Stimulated activated naive B cell treated with anti-CD40 and anti-IgM and Interleukin-4, amounts not matched to agents 10 μg/mL and 1 μg/mL and 100 μg/mL, for 72 hours (primary cell): ENCODE data around the gene IL6ST.

Experiments used
- ATAC-seq, 2 donors: fragments of 150-1000 bp; cut with Tn5 transposase; replicated peaks; 2 replicates each; pipeline ENCODE4 v1.10.0; 2021; ENCODE audit warnings: moderate library complexity in 1 of 2
- DNase-seq: peaks from one replicate; pipeline ENCODE4 v3.0.0; 2021
- H3K27ac Mint-ChIP-seq: one replicate; pipeline ENCODE4 v1.8.0; 2022; ENCODE audit warnings: mild to moderate bottlenecking, mixed read lengths
- H3K27me3 Mint-ChIP-seq, 2 donors: one replicate each; pipeline ENCODE4 v1.8.0; 2022; ENCODE audit warnings: mixed read lengths in 2 of 2
- H3K36me3 Mint-ChIP-seq, 2 donors: one replicate each; pipeline ENCODE4 v1.8.0; 2022; ENCODE audit warnings: mixed read lengths in 2 of 2, mild to moderate bottlenecking in 1 of 2
- H3K4me1 Mint-ChIP-seq, 2 donors: one replicate each; pipeline ENCODE4 v1.8.0; 2022; ENCODE audit warnings: mixed read lengths in 2 of 2, mild to moderate bottlenecking in 1 of 2
- H3K4me3 Mint-ChIP-seq, 2 donors: one replicate each; pipeline ENCODE4 v1.8.0; 2022; ENCODE audit warnings: mild to moderate bottlenecking in 2 of 2, mixed read lengths in 2 of 2, moderate library complexity in 1 of 2
- H3K9me3 Mint-ChIP-seq, 2 donors: one replicate each; pipeline ENCODE4 v1.8.0; 2022; ENCODE audit warnings: mixed read lengths in 2 of 2, mild to moderate bottlenecking in 1 of 2

The IL6ST gene

DNA sequence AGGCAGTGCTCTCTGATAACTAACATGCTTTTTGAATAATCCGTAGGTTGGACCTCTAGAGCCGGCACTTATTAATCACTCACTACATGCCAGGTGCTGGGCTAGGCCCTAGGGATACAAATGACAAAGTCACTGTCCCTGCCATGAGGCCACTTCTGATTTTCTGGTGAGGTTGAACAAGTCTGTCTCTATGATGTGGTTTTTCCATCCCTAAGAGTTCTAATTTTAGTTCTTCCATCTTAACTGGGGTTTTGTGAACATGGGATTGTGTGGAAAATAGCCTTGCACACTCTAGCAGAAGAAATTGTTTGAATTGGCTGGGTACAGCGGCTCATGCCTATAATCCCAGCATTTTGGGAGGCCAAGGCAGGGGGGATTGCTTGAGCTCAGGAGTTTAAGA is 79.0 kb downstream of the IL6ST start:
- H3K27ac Mint-ChIP-seq = no peak overlapping the region
- H3K4me1 Mint-ChIP-seq = peaks cover 8 to 19% of the 10 kb centered on the region in 2 donors
- no peaks in the 10 kb centered on the region for H3K27me3 Mint-ChIP-seq
- ATAC-seq (no peak), DNase-seq (no peak)
- no peaks in the 10 kb centered on the region for H3K36me3 Mint-ChIP-seq
- no peaks in the 10 kb centered on the region for H3K9me3 Mint-ChIP-seq
- no peak overlapping the region for H3K4me3 Mint-ChIP-seq

DNA sequence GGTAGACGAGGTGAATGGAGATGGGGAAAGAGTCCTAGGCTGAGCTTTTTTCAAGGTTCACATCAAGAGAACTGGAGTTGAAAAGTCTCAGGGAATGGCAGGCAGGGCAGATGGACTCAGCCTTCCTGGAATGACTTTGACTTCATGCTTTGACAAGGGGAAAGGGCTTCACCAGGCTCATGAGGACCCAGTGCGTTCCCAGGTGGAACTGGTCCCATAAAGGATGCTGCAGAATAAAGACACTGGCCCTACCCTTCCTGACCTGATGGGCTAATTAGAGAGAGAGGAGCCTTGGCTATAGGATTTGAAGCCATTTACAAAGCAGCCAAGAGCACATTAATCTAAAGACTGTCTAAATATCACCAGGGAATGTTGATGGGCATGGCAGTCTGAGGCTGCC is 79.8 kb downstream of the IL6ST start:
- ATAC-seq (no peak), DNase-seq (no peak)
- Mint-ChIP-seq H3K9me3 (no peaks in the 10 kb centered on the region), H3K27ac (no peak overlapping the region), H3K4me3 (no peak overlapping the region), H3K4me1 (peaks cover 5 to 15% of the 10 kb centered on the region in 2 donors), H3K36me3 (no peaks in the 10 kb centered on the region), H3K27me3 (no peaks in the 10 kb centered on the region)

DNA sequence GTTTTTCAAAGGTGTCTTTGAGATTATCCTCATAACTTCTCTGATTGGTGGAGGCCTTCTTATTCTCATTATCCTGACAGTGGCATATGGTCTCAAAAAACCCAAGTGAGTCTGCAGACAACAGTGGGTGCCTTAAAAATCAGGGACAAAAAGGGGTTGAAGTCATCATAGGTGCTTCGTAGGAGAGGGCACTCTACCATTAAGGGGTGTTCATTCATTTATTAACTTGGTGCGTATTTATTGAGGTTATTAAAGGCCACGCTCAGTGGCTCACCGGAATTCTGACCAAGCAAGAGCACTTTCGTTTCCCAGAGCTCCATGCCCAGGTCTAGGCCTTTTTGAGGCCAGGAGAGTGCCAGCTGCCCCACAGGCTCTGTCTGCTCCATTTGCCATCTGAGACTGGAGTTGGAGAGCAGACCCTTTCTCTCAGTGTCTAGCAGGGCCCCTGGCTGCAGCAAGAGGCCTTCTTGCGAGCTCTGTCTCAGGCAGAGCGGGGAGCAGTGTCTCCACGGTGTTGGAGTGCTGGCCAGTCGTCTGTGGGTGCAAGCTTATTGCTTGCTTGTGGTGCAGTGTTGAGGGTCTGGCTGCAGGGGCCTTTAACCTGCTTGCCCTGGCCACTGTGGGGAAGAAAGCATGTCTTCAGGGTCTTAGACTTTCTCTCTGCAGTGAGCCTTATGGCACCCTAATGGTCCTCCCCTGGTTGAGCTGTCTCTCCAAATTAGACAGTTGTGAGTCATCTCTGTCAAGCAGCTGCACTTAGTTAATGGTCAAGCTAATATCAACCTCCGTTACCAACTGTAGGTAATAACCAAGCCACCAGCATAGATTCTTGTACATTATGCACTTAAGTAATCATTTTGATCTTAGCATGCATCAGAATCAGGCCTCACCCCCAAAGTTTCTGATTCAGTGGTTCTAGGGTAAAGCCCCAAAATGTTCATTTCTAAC is 81.0 kb downstream of the IL6ST start:
- Mint-ChIP-seq H3K27me3 (no peaks in the 10 kb centered on the region), H3K9me3 (no peaks in the 10 kb centered on the region), H3K4me1 (peaks cover 0 to 5% of the 10 kb centered on the region in 2 donors), H3K4me3 (no peak overlapping the region), H3K27ac (no peak overlapping the region), H3K36me3 (no peaks in the 10 kb centered on the region)
- ATAC-seq (no peak), DNase-seq (no peak)

DNA sequence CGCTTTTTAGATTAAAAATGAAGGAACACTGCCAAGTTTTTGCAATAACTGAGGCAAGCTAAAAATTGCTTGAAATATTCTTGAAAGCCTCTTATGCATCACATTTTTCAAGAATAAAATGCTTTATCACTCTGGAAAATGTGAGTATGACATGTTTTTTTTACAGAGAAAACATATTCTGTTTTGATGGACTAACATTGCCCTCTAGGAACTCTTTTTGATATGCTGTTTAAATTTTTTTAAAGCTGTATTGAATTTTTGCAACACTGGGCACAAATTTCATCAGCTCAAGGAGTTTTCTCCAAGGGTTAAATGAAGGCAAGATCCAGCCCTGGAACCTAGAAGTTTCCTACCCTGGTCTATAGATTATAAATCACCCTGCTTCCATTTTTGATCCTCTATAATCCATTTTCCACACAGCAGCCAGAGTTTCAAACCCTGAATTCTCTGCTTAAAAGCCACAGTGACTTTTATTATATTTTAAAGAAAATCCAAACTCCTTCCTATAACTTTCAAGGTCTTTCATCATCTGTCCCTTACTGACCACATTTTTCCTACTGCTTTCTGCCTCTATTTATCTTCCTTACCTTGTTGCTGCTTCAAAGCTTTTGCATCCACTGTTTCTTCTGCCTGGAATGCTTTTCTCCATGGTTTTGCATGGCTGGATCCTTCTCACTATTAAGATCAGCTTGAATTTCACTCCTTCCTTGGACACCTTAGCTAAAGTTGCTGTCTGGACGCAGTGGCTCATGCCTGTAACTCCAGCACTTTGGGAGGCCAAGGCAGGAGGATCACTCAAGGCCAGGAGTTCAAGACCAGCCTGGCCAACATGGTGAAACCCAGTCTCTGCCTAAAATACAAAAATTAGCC is 82.7 kb downstream of the IL6ST start:
- H3K27ac Mint-ChIP-seq = no peak overlapping the region
- DNase-seq = no peak
- H3K4me1 Mint-ChIP-seq = no peaks in the 10 kb centered on the region
- H3K27me3 Mint-ChIP-seq = no peaks in the 10 kb centered on the region
- H3K4me3 Mint-ChIP-seq = no peak overlapping the region
- no peaks in the 10 kb centered on the region for H3K36me3 Mint-ChIP-seq
- no peaks in the 10 kb centered on the region for H3K9me3 Mint-ChIP-seq
- ATAC-seq = no peak

DNA sequence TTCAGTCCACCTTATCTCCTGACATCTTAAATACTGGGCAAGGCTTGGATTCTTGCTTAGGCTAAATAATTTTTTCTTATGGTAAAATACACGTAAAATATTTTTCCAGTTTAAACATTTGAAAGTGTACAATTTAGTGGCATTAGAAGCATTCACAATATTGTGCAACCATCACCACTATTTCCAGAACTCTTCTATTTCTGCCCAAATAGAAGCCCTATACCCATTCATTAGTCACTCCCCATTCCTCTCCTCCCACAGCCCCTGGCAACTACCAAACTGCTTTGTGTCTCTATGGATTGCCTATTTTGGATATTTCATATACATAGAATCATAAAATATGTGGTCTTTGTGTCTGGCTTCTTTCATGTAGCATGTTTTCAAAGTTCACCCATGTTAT is 86.0 kb downstream of the IL6ST start:
- no peaks in the 10 kb centered on the region for H3K36me3 Mint-ChIP-seq
- ATAC-seq (no peak), DNase-seq (no peak)
- peaks cover 5 to 6% of the 10 kb centered on the region in 2 donors for H3K4me1 Mint-ChIP-seq
- H3K4me3 Mint-ChIP-seq = no peak overlapping the region
- no peak overlapping the region for H3K27ac Mint-ChIP-seq
- H3K9me3 Mint-ChIP-seq = no peaks in the 10 kb centered on the region
- peaks cover 8 to 12% of the 10 kb centered on the region in 2 donors for H3K27me3 Mint-ChIP-seq

DNA sequence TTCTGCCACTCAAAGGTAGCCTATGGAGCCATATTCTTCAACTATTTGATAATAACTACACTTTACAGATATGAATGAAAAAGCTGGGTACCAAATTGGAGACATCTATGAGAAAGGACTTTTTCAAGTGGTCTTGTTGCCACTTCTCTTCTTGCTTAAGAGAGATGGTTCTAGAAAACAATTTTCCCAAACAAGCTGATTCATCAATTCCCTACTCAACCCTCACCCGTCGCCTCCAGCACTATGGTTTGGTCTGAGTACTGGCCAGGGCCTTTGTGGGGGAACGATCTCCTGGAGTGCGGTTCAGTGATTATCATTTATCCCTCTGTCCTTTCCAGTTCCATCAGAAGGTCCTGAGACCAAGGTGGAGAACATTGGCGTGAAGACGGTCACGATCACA is 86.8 kb downstream of the IL6ST start:
- no peaks in the 10 kb centered on the region for H3K36me3 Mint-ChIP-seq
- no peak overlapping the region for H3K27ac Mint-ChIP-seq
- no peak for DNase-seq
- H3K4me1 Mint-ChIP-seq = peaks cover 12 to 15% of the 10 kb centered on the region in 2 donors
- no peaks in the 10 kb centered on the region for H3K9me3 Mint-ChIP-seq
- H3K27me3 Mint-ChIP-seq = peaks cover 8 to 12% of the 10 kb centered on the region in 2 donors
- ATAC-seq = no peak
- H3K4me3 Mint-ChIP-seq = no peak overlapping the region

DNA sequence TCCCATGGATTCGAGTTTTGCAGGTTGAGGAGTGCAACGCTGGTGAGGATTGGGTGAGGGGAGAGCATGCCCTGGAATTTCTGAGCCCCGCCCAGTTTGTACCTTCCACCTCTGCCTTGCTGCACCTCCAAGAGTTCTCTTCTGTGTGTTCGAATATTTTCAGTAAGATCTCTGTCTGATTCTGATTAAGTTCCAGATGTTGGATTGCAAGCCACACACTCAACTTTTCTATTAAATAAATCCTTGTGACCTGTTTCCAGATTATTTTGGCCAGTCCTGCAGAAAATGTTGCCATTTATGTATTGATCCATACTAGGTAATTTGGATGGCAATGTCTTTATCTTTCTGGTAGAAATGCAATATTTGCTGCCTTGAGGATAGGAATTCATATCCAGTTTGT is 89.5 kb downstream of the IL6ST start:
- H3K27me3 Mint-ChIP-seq = peaks cover 14 to 19% of the 10 kb centered on the region in 2 donors
- DNase-seq = no peak
- H3K36me3 Mint-ChIP-seq = no peaks in the 10 kb centered on the region
- H3K4me1 Mint-ChIP-seq = peaks cover 14 to 22% of the 10 kb centered on the region in 2 donors
- no peak for ATAC-seq
- peak overlapping the region; percentile 26 for H3K27ac Mint-ChIP-seq
- H3K9me3 Mint-ChIP-seq = no peaks in the 10 kb centered on the region
- no peak overlapping the region for H3K4me3 Mint-ChIP-seq

DNA sequence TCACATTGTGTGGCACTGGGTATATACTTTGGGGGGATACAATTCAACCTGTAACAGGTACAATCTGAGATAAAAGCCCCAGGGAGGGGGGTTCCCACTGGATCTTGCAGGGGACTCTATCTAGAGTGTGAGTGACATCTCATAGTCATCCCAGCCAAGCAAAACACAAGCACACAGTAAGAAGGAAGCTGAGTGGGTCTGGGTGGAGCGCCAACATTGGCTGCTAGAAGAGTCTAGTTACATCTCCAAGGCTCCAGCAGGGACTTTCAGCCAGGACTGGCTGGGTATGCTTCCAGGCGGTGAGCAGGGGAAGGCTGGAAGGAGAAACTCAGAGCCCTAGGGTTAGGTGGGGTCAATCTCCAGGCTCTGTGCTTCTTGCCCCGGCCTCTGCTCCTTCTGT is 90.6 kb downstream of the IL6ST start:
- peak overlapping the region; percentile 37 for H3K27ac Mint-ChIP-seq
- peaks cover 19 to 22% of the 10 kb centered on the region in 2 donors for H3K27me3 Mint-ChIP-seq
- H3K36me3 Mint-ChIP-seq = no peaks in the 10 kb centered on the region
- peaks cover 19 to 23% of the 10 kb centered on the region in 2 donors for H3K4me1 Mint-ChIP-seq
- peak in 1 of 2 donors; percentile 15 for ATAC-seq
- DNase-seq = no peak
- H3K4me3 Mint-ChIP-seq = no peak overlapping the region
- H3K9me3 Mint-ChIP-seq = no peaks in the 10 kb centered on the region

DNA sequence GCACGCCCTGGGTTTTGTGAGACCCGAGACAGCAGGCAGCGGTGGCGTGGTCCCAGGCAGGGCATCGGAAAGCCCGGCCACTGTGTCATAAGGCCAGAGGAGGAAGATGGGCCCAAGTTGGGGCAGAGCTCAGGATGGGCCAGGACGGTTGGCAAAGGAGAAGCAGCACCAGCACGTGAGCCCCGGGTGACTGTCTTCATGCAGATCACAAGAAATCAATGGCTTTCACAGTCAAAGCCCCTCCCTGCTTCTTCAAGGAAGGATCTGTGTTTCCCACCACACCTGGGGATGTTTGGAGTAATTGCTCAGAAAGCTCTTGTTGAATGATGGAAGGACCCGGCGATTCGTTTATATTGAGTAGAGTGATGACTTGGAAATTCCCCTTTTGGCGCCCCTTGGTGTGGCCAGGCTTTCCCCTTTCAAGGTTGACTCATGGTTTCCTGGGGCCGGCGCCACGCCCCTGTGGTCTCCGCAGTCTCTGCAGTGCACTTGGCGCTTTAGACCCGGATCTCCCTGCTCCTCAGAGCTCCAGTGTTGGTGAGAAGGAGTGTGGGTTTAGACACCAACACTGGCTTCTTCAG is 91.6 kb downstream of the IL6ST start:
- ATAC-seq (peak; percentile 97 to 99), DNase-seq (peak; percentile 71)
- Mint-ChIP-seq H3K27me3 (peaks cover 19 to 22% of the 10 kb centered on the region in 2 donors), H3K36me3 (no peaks in the 10 kb centered on the region), H3K9me3 (no peaks in the 10 kb centered on the region), H3K4me3 (peak overlapping the region; percentile 39 to 55), H3K27ac (peak overlapping the region; percentile 47), H3K4me1 (peaks cover 19 to 23% of the 10 kb centered on the region in 2 donors)

DNA sequence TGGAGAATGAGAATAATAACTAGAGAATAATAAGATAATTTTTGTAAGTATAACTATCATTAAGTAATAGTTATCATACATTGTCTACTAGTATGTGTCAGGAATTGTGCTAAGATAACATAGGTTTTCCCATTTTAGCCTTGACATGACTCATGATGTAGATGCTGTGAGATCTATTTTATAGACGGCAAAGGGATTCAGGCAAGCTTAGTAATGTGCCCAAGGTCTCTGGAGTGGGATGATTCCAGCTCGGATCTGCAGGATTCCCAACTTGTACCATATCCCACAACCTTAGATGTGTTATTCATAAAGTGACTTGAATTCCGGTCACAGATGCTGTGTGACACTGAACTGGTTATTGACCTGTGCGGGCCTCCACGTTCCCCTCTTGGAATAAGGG is 92.1 kb downstream of the IL6ST start:
- Mint-ChIP-seq H3K36me3 (no peaks in the 10 kb centered on the region), H3K4me1 (peaks cover 19 to 25% of the 10 kb centered on the region in 2 donors), H3K27ac (peak overlapping the region; percentile 47), H3K27me3 (peaks cover 22 to 27% of the 10 kb centered on the region in 2 donors), H3K9me3 (no peaks in the 10 kb centered on the region), H3K4me3 (peak overlapping the region in 1 of 2 donors; percentile 39)
- no peak for DNase-seq
- ATAC-seq = no peak

DNA sequence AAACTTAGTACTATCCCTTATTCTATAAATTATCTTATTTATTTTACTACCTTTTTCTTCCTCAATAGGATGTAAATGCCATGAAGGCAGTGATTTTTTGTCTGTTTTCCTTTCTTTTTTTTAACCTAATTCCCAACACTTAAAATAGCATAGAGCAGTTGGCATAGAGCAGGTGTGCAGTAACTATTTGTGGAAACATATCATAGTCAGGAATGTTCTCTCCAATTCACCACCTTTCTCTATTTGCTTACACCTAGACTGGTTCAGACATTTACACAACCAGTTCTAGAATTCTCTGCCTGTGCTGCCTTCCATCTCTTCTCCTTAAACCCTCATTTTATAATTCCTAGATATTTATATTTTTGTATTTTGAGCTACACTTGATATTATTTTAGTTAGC is 94.0 kb downstream of the IL6ST start:
- DNase-seq = no peak
- Mint-ChIP-seq H3K9me3 (peaks cover 0 to 2% of the 10 kb centered on the region in 2 donors), H3K4me3 (no peak overlapping the region), H3K36me3 (no peaks in the 10 kb centered on the region), H3K27ac (no peak overlapping the region), H3K27me3 (peaks cover 33 to 36% of the 10 kb centered on the region in 2 donors), H3K4me1 (peaks cover 22 to 32% of the 10 kb centered on the region in 2 donors)
- ATAC-seq = no peak

DNA sequence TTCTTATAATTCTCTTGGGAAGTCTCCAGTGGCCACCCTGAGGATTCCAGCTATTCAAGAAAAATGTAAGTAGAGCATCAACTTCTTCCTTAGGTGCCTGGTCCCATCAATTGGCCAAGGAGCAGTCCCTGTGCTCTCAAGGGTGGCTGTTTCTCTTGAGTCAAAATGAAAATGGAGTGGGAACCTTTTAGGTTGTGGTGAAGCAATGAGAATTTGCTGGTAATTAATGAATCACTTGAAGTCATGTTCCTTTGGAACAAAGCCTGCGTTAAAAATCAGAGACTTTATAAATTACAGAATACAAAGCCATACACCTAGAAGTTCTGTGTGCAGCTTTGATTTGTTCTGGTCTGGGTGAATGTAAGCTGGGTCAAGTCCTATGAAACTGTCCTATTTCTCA is 94.7 kb downstream of the IL6ST start:
- Mint-ChIP-seq H3K9me3 (peaks cover 0 to 2% of the 10 kb centered on the region in 2 donors), H3K4me1 (peaks cover 22 to 32% of the 10 kb centered on the region in 2 donors)

DNA sequence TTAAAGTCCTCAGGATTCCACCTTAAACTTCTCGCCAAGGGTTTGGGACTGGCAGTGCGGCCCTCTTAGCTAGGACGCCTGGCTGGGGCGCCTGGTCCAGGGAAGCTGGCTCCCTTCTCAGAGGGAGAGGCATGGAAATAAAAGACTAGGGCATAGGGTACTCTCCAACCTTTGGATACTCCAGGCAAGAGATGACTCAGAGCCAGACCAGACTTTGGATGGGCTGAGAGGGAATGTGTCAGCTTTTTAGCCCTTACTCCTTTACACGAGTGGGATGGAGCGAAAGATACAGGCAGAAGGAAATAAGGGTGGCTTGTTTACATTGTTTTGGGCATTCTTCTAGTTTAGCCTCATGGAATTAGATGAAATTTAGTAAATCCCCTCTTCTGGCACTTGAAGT is 95.4 kb downstream of the IL6ST start:
- Mint-ChIP-seq H3K27me3 (peaks cover 27 to 28% of the 10 kb centered on the region in 2 donors), H3K4me3 (no peak overlapping the region), H3K4me1 (peaks cover 22 to 31% of the 10 kb centered on the region in 2 donors), H3K9me3 (peaks cover 0 to 2% of the 10 kb centered on the region in 2 donors), H3K27ac (no peak overlapping the region), H3K36me3 (no peaks in the 10 kb centered on the region)
- DNase-seq (no peak), ATAC-seq (no peak)

More for the DNA sequence above, 94.7 kb downstream of the IL6ST start:
- H3K4me3 Mint-ChIP-seq = no peak overlapping the region
- peaks cover 32% of the 10 kb centered on the region in 2 donors for H3K27me3 Mint-ChIP-seq
- ATAC-seq = peak in 1 of 2 donors; percentile 17
- DNase-seq = no peak
- no peaks in the 10 kb centered on the region for H3K36me3 Mint-ChIP-seq
- H3K27ac Mint-ChIP-seq = no peak overlapping the region

DNA sequence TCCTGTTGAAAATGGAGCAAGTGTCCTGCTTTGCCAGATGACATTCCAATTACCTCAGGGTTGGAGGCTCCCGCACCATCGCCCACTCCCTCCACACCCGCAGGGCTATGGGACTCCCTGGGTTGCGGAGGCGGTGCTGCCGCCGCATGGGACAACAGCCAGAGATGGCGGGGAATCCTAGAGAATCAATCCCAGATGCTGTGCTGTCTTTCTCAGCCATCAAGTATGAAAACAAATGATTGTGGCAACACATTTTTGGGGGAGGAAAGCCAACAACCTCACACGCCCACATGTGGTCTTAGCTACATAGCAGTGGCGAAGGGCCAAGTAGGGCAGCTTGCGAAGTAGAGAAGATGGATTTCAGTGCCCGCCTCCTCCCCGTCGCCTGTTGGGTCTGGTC is 96.9 kb downstream of the IL6ST start:
- Mint-ChIP-seq H3K36me3 (no peaks in the 10 kb centered on the region), H3K27me3 (peaks cover 23 to 28% of the 10 kb centered on the region in 2 donors), H3K4me1 (peaks cover 10 to 17% of the 10 kb centered on the region in 2 donors), H3K27ac (no peak overlapping the region), H3K9me3 (peaks cover 0 to 2% of the 10 kb centered on the region in 2 donors), H3K4me3 (no peak overlapping the region)
- DNase-seq (no peak), ATAC-seq (no peak)
